HEK293 (cell line): Measurements from ENCODE around the gene MTA1.
A peak's percentile ranks its signal among the peaks of the same experiment; 100 is the strongest.

Experiments
- IKZF3 ChIP-seq: fragments of 450-650 bp; IDR thresholded peaks from 2 replicates; pipeline ENCODE4 v1.5.0; 2018; ENCODE audit warnings: missing biosample characterization, mild to moderate bottlenecking, missing genetic modification characterization, moderate library complexity
- KLF7 ChIP-seq: fragments of 450-650 bp; formaldehyde crosslinking; IDR thresholded peaks from 2 replicates; pipeline ENCODE4 v1.5.1; 2016; ENCODE audit warnings: missing biosample characterization, missing genetic modification characterization, borderline replicate concordance
- ZBTB17 ChIP-seq: fragments of 450-650 bp; formaldehyde crosslinking; IDR thresholded peaks from 2 replicates; pipeline ENCODE4 v1.5.1; 2016; ENCODE audit warnings: missing biosample characterization, missing genetic modification characterization
- ZIC2 ChIP-seq: fragments of 450-650 bp; formaldehyde crosslinking; IDR thresholded peaks from 2 replicates; pipeline ENCODE4 v1.5.1; 2016; ENCODE audit warnings: missing biosample characterization, missing genetic modification characterization
- ZNF121 ChIP-seq: fragments of 450-650 bp; formaldehyde crosslinking; IDR thresholded peaks from 2 replicates; pipeline ENCODE4 v1.5.1; 2016; ENCODE audit warnings: missing biosample characterization, missing genetic modification characterization
- ZNF132 ChIP-seq: fragments of 450-650 bp; formaldehyde crosslinking; IDR thresholded peaks from 2 replicates; pipeline ENCODE4 v1.5.1; 2017; ENCODE audit warnings: missing biosample characterization, missing genetic modification characterization, borderline replicate concordance
- ZNF133 ChIP-seq: fragments of 450-650 bp; formaldehyde crosslinking; IDR thresholded peaks from 2 replicates; pipeline ENCODE4 v1.5.1; 2016; ENCODE audit warnings: missing biosample characterization, missing genetic modification characterization
- ZNF155 ChIP-seq: fragments of 450-650 bp; formaldehyde crosslinking; IDR thresholded peaks from 2 replicates; pipeline ENCODE4 v1.5.1; 2016; ENCODE audit warnings: missing biosample characterization, missing genetic modification characterization
- ZNF169 ChIP-seq: fragments of 450-650 bp; formaldehyde crosslinking; IDR thresholded peaks from 2 replicates; pipeline ENCODE4 v1.5.1; 2016; ENCODE audit warnings: missing biosample characterization, missing genetic modification characterization
- ZNF223 ChIP-seq: fragments of 450-650 bp; formaldehyde crosslinking; IDR thresholded peaks from 2 replicates; pipeline ENCODE4 v1.5.1; 2016; ENCODE audit warnings: missing biosample characterization, missing genetic modification characterization
- ZNF292 ChIP-seq: fragments of 450-650 bp; formaldehyde crosslinking; IDR thresholded peaks from 2 replicates; pipeline ENCODE4 v1.5.1; 2016; ENCODE audit warnings: low read depth, missing biosample characterization, missing genetic modification characterization, borderline replicate concordance
- ZNF335 ChIP-seq: fragments of 450-650 bp; formaldehyde crosslinking; conservative IDR thresholded peaks from 2 replicates; pipeline ENCODE4 v1.5.1; 2016; ENCODE audit warnings: missing biosample characterization, missing genetic modification characterization
- ZNF366 ChIP-seq: fragments of 450-650 bp; formaldehyde crosslinking; conservative IDR thresholded peaks from 2 replicates; pipeline ENCODE4 v1.5.1; 2016; ENCODE audit warnings: missing biosample characterization, missing genetic modification characterization
- ZNF391 ChIP-seq: fragments of 450-650 bp; formaldehyde crosslinking; IDR thresholded peaks from 2 replicates; pipeline ENCODE4 v1.5.1; 2016; ENCODE audit warnings: low read depth, missing biosample characterization, missing genetic modification characterization, borderline replicate concordance
- ZNF404 ChIP-seq: fragments of 450-650 bp; formaldehyde crosslinking; IDR thresholded peaks from 2 replicates; pipeline ENCODE4 v1.5.1; 2017; ENCODE audit warnings: missing biosample characterization, missing genetic modification characterization
- ZNF521 ChIP-seq: fragments of 450-650 bp; formaldehyde crosslinking; IDR thresholded peaks from 2 replicates; pipeline ENCODE4 v1.5.1; 2017; ENCODE audit warnings: missing biosample characterization, mild to moderate bottlenecking, missing genetic modification characterization
- ZNF600 ChIP-seq: fragments of 450-650 bp; formaldehyde crosslinking; IDR thresholded peaks from 2 replicates; pipeline ENCODE4 v1.5.1; 2016; ENCODE audit warnings: missing biosample characterization, missing genetic modification characterization
- ZNF610 ChIP-seq: fragments of 450-650 bp; formaldehyde crosslinking; IDR thresholded peaks from 2 replicates; pipeline ENCODE4 v1.5.1; 2016; ENCODE audit warnings: missing biosample characterization, missing genetic modification characterization, borderline replicate concordance
- ZNF654 ChIP-seq: fragments of 450-650 bp; formaldehyde crosslinking; IDR thresholded peaks from 2 replicates; pipeline ENCODE4 v1.5.1; 2016; ENCODE audit warnings: low read depth, missing biosample characterization, missing genetic modification characterization
- ZNF660 ChIP-seq: fragments of 450-650 bp; IDR thresholded peaks from 2 replicates; pipeline ENCODE4 v1.5.1; 2018; ENCODE audit warnings: missing biosample characterization, mild to moderate bottlenecking, missing genetic modification characterization
- ZNF670 ChIP-seq: fragments of 450-650 bp; formaldehyde crosslinking; IDR thresholded peaks from 2 replicates; pipeline ENCODE4 v1.5.1; 2016; ENCODE audit warnings: missing biosample characterization, missing genetic modification characterization, low read depth
- ZNF701 ChIP-seq: fragments of 450-650 bp; formaldehyde crosslinking; IDR thresholded peaks from 2 replicates; pipeline ENCODE4 v1.5.1; 2016; ENCODE audit warnings: missing biosample characterization, missing genetic modification characterization
- ZNF707 ChIP-seq: fragments of 450-650 bp; formaldehyde crosslinking; IDR thresholded peaks from 2 replicates; pipeline ENCODE4 v1.5.1; 2016; ENCODE audit warnings: missing biosample characterization, missing genetic modification characterization
- ZXDB ChIP-seq: fragments of 450-650 bp; formaldehyde crosslinking; IDR thresholded peaks from 2 replicates; pipeline ENCODE4 v1.5.1; 2016; ENCODE audit warnings: missing biosample characterization, missing genetic modification characterization
- TF ChIP-seq, protein P1 (sequence below): fragments of 450-650 bp; formaldehyde crosslinking; IDR thresholded peaks from 2 replicates; pipeline ENCODE4 v1.5.1; 2016; ENCODE audit warnings: missing biosample characterization, missing genetic modification characterization
- TF ChIP-seq, protein P2 (sequence below): fragments of 450-650 bp; formaldehyde crosslinking; IDR thresholded peaks from 2 replicates; pipeline ENCODE4 v1.5.1; 2016; ENCODE audit warnings: missing biosample characterization, missing genetic modification characterization
- TF ChIP-seq, protein P3 (sequence below): fragments of 450-650 bp; formaldehyde crosslinking; IDR thresholded peaks from 2 replicates; pipeline ENCODE4 v1.5.1; 2017; ENCODE audit warnings: missing biosample characterization, missing genetic modification characterization
- TF ChIP-seq, protein P4 (sequence below): fragments of 450-650 bp; formaldehyde crosslinking; IDR thresholded peaks from 2 replicates; pipeline ENCODE4 v1.5.1; 2016; ENCODE audit warnings: missing biosample characterization, missing genetic modification characterization
- TF ChIP-seq, protein P5 (sequence below): fragments of 450-650 bp; formaldehyde crosslinking; IDR thresholded peaks from 2 replicates; pipeline ENCODE4 v1.5.1; 2016; ENCODE audit warnings: missing biosample characterization, missing genetic modification characterization

MTA1 gene

DNA sequence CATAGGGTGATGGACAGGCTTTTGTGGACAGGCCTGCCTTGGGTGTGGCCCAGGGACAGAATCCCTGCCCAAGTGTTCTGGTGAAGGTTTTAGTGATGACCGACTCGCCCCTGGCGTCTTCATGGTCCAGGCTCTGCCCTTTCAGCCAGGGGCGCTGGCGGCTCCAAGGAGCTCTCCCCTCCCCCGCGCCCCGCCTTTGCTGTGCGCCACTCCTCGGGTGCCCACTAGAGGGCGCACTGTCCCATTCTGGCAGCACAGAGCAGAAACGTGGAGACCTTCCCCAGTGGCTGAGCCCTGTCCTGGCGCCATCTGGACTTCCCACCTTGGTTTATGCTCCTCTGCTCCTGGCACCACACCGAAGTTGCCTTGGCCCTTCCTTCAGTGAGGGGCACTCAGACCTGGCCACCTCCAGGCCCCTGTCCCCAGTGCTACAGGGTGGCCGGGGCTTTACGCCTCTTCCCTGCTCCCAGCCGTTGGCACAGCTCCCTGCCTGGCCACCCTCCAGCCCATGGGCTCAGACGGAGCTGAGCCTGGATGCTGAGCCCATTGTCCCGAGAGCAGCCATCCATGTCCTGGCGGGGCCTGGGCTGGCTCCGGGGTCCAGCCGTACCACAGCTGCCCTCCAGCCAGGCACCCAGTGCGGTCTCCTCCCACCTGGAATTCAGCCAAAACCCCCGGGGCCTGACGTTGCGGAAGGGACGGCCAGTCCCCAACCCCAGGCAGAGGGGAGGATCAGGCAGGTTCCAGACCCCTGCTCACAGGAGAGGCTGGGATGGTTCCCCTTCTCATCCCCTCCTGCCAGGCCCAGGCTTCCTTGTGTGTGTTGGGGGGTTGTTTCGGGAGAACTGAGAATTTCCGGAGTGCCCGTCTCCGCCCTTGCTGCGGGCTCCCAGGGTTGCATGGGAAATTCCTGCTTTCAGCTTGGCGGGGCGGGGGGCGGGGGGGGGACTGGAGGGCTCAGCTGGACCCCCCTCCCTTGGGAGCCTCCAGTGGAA lies 61.5 kb downstream of the MTA1 start (continued):
- TF ChIP-seq, protein P1, sequence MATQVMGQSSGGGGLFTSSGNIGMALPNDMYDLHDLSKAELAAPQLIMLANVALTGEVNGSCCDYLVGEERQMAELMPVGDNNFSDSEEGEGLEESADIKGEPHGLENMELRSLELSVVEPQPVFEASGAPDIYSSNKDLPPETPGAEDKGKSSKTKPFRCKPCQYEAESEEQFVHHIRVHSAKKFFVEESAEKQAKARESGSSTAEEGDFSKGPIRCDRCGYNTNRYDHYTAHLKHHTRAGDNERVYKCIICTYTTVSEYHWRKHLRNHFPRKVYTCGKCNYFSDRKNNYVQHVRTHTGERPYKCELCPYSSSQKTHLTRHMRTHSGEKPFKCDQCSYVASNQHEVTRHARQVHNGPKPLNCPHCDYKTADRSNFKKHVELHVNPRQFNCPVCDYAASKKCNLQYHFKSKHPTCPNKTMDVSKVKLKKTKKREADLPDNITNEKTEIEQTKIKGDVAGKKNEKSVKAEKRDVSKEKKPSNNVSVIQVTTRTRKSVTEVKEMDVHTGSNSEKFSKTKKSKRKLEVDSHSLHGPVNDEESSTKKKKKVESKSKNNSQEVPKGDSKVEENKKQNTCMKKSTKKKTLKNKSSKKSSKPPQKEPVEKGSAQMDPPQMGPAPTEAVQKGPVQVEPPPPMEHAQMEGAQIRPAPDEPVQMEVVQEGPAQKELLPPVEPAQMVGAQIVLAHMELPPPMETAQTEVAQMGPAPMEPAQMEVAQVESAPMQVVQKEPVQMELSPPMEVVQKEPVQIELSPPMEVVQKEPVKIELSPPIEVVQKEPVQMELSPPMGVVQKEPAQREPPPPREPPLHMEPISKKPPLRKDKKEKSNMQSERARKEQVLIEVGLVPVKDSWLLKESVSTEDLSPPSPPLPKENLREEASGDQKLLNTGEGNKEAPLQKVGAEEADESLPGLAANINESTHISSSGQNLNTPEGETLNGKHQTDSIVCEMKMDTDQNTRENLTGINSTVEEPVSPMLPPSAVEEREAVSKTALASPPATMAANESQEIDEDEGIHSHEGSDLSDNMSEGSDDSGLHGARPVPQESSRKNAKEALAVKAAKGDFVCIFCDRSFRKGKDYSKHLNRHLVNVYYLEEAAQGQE (tag by site-specific recombination), result peak; percentile 61
- no peak for TF ChIP-seq ZNF707
- no peak for TF ChIP-seq ZNF223 (tag by site-specific recombination)
- no peak for TF ChIP-seq ZNF670 (tag by site-specific recombination)
- TF ChIP-seq ZNF133 (tag by site-specific recombination), result no peak
- peak; percentile 60 for TF ChIP-seq IKZF3 (tag by site-specific recombination)
- TF ChIP-seq KLF7 (tag by site-specific recombination), result peak; percentile 87
- no peak for TF ChIP-seq ZNF155 (tag by site-specific recombination)
- peak; percentile 39; the same call in 1 of the 2 replicates for TF ChIP-seq ZNF121 (tag by site-specific recombination)
- TF ChIP-seq ZIC2, result peak; percentile 52
- TF ChIP-seq, protein P2, sequence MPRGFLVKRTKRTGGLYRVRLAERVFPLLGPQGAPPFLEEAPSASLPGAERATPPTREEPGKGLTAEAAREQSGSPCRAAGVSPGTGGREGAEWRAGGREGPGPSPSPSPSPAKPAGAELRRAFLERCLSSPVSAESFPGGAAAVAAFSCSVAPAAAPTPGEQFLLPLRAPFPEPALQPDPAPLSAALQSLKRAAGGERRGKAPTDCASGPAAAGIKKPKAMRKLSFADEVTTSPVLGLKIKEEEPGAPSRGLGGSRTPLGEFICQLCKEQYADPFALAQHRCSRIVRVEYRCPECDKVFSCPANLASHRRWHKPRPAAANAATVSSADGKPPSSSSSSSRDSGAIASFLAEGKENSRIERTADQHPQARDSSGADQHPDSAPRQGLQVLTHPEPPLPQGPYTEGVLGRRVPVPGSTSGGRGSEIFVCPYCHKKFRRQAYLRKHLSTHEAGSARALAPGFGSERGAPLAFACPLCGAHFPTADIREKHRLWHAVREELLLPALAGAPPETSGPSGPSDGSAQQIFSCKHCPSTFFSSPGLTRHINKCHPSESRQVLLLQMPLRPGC, result no peak; the same call in 1 of the 2 replicates
- no peak for TF ChIP-seq ZNF701 (tag by site-specific recombination)
- peak; percentile 62; the same call in 1 of the 2 replicates for TF ChIP-seq ZNF391
- TF ChIP-seq ZXDB (tag by site-specific recombination), result peak; percentile 76; the same call in 1 of the 2 replicates
- TF ChIP-seq, protein P3, sequence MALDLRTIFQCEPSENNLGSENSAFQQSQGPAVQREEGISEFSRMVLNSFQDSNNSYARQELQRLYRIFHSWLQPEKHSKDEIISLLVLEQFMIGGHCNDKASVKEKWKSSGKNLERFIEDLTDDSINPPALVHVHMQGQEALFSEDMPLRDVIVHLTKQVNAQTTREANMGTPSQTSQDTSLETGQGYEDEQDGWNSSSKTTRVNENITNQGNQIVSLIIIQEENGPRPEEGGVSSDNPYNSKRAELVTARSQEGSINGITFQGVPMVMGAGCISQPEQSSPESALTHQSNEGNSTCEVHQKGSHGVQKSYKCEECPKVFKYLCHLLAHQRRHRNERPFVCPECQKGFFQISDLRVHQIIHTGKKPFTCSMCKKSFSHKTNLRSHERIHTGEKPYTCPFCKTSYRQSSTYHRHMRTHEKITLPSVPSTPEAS, result peak; percentile 53; the same call in 1 of the 2 replicates
- TF ChIP-seq ZNF132, result no peak
- TF ChIP-seq ZNF610 (tag by site-specific recombination), result no peak; the same call in 1 of the 2 replicates
- TF ChIP-seq, protein P4, sequence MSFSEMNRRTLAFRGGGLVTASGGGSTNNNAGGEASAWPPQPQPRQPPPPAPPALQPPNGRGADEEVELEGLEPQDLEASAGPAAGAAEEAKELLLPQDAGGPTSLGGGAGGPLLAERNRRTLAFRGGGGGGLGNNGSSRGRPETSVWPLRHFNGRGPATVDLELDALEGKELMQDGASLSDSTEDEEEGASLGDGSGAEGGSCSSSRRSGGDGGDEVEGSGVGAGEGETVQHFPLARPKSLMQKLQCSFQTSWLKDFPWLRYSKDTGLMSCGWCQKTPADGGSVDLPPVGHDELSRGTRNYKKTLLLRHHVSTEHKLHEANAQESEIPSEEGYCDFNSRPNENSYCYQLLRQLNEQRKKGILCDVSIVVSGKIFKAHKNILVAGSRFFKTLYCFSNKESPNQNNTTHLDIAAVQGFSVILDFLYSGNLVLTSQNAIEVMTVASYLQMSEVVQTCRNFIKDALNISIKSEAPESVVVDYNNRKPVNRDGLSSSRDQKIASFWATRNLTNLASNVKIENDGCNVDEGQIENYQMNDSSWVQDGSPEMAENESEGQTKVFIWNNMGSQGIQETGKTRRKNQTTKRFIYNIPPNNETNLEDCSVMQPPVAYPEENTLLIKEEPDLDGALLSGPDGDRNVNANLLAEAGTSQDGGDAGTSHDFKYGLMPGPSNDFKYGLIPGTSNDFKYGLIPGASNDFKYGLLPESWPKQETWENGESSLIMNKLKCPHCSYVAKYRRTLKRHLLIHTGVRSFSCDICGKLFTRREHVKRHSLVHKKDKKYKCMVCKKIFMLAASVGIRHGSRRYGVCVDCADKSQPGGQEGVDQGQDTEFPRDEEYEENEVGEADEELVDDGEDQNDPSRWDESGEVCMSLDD (tag by site-specific recombination), result peak; percentile 92
- TF ChIP-seq ZNF292, result no peak
- TF ChIP-seq, protein P5, sequence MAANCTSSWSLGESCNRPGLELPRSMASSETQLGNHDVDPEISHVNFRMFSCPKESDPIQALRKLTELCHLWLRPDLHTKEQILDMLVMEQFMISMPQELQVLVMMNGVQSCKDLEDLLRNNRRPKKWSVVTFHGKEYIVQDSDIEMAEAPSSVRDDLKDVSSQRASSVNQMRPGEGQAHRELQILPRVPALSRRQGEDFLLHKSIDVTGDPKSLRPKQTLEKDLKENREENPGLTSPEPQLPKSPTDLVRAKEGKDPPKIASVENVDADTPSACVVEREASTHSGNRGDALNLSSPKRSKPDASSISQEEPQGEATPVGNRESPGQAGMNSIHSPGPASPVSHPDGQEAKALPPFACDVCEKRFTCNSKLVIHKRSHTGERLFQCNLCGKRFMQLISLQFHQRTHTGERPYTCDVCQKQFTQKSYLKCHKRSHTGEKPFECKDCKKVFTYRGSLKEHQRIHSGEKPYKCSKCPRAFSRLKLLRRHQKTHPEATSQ, result no peak; the same call in 1 of the 2 replicates
- TF ChIP-seq ZNF660, result peak; percentile 71; the same call in 1 of the 2 replicates
- TF ChIP-seq ZNF654, result no peak
- no peak for TF ChIP-seq ZNF404
- no peak for TF ChIP-seq ZNF169
- TF ChIP-seq ZNF521 (tag by site-specific recombination), result no peak
- peak; percentile 97 for TF ChIP-seq ZNF335 (tag by site-specific recombination)
- TF ChIP-seq ZNF600 (tag by site-specific recombination), result peak; percentile 97
- no peak for TF ChIP-seq ZNF366 (tag by site-specific recombination)
- peak; percentile 92 for TF ChIP-seq ZBTB17
